Progenitor cell of endocrine pancreas (in vitro differentiated cells): ENCODE data around the gene ADSL. TPM values are rescaled to one million over a fixed set of nuclear protein-coding genes. Genes with fewer than 3 reads are reported as not detected.

Experiments
- DNase-seq: peaks from one replicate; pipeline ENCODE4 v3.0.0; 2021; ENCODE audit warnings: low spot score; ENCODE audit not compliant: unreplicated experiment
- H3K27ac Mint-ChIP-seq: 2 replicates; pipeline ENCODE4 v1.8.0; 2021; ENCODE audit warnings: mild to moderate bottlenecking, moderate library complexity, mixed read lengths
- H3K27me3 Mint-ChIP-seq: 2 replicates; pipeline ENCODE4 v1.8.0; 2021; ENCODE audit warnings: mixed read lengths
- H3K36me3 Mint-ChIP-seq: 2 replicates; pipeline ENCODE4 v1.8.0; 2022; ENCODE audit warnings: mixed read lengths; ENCODE audit not compliant: insufficient read depth
- H3K4me1 Mint-ChIP-seq: 2 replicates; pipeline ENCODE4 v1.8.0; 2021; ENCODE audit warnings: low read depth, mixed read lengths
- H3K4me3 Mint-ChIP-seq: 2 replicates; pipeline ENCODE4 v1.8.0; 2021; ENCODE audit warnings: low read depth, mild to moderate bottlenecking, moderate library complexity, mixed read lengths
- H3K9me3 Mint-ChIP-seq: 2 replicates; pipeline ENCODE4 v1.8.0; 2021; ENCODE audit warnings: low read depth, mixed read lengths
- CTCF ChIP-seq: fragments of 200-600 bp; sonication (generic); IDR thresholded peaks from one replicate; pipeline ENCODE4 v1.5.0; 2021; ENCODE audit warnings: antibody characterized with exemption, mild to moderate bottlenecking; ENCODE audit not compliant: unreplicated experiment
- total RNA-seq: library from RNA; stranded (reverse); gene quantifications from 2 replicates; pipeline ENCODE4 v1.2.1, GENCODE V29; 2021

ADSL gene
- total RNA-seq, 1 donor from 2014 or later, result 85.0 TPM

- DNase-seq, result no peak
- Mint-ChIP-seq H3K27ac (peak overlapping the region; percentile 29), H3K27me3 (no peaks in the 10 kb centered on the region), H3K4me3 (no peak overlapping the region), H3K9me3 (no peaks in the 10 kb centered on the region), H3K36me3 (peaks cover 25% of the 10 kb centered on the region), H3K4me1 (no peaks in the 10 kb centered on the region)
- TF ChIP-seq CTCF, result no peak
Observed at GRCh38 chr22:40419718-40420117, 73.4 kb downstream of the ADSL start.

- Mint-ChIP-seq H3K36me3 (peaks cover 23% of the 10 kb centered on the region), H3K9me3 (no peaks in the 10 kb centered on the region), H3K27me3 (no peaks in the 10 kb centered on the region), H3K4me3 (no peak overlapping the region), H3K4me1 (no peaks in the 10 kb centered on the region), H3K27ac (no peak overlapping the region)
- DNase-seq, result no peak
- TF ChIP-seq CTCF, result no peak
Observed at GRCh38 chr22:40420341-40421081, 74.2 kb downstream of the ADSL start.

GRCh38 chr22:40421082-40421350 is 74.7 kb downstream of the ADSL start:
- Mint-ChIP-seq H3K27me3 (no peaks in the 10 kb centered on the region), H3K36me3 (peaks cover 17% of the 10 kb centered on the region), H3K27ac (no peak overlapping the region), H3K9me3 (no peaks in the 10 kb centered on the region), H3K4me1 (no peaks in the 10 kb centered on the region), H3K4me3 (no peak overlapping the region)
- no peak for DNase-seq
- no peak for TF ChIP-seq CTCF

- no peaks in the 10 kb centered on the region for H3K27me3 Mint-ChIP-seq
- TF ChIP-seq CTCF, result no peak
- DNase-seq, result no peak
- H3K4me3 Mint-ChIP-seq, result no peak overlapping the region
- H3K4me1 Mint-ChIP-seq, result no peaks in the 10 kb centered on the region
- H3K36me3 Mint-ChIP-seq, result peaks cover 12% of the 10 kb centered on the region
- H3K9me3 Mint-ChIP-seq, result no peaks in the 10 kb centered on the region
- peak overlapping the region; percentile 70 for H3K27ac Mint-ChIP-seq
Observed at GRCh38 chr22:40421941-40422340, 75.6 kb downstream of the ADSL start.

- DNase-seq, result no peak
- no peaks in the 10 kb centered on the region for H3K27me3 Mint-ChIP-seq
- H3K36me3 Mint-ChIP-seq, result peaks cover 12% of the 10 kb centered on the region
- peak overlapping the region; percentile 70 for H3K27ac Mint-ChIP-seq
- H3K9me3 Mint-ChIP-seq, result no peaks in the 10 kb centered on the region
- no peak overlapping the region for H3K4me3 Mint-ChIP-seq
- TF ChIP-seq CTCF, result no peak
- no peaks in the 10 kb centered on the region for H3K4me1 Mint-ChIP-seq
Observed at GRCh38 chr22:40422558-40423309, 76.4 kb downstream of the ADSL start.
